Activated T-cell treated with anti-CD3 and anti-CD28 coated beads, Interleukin-2, amount 50 U/mL, for 48 hours (primary cell): ENCODE data around the gene PKIG.

ENCODE experiments used
- DNase-seq, 2 experiments: peaks; one replicate each; pipeline ENCODE4 v3.0.0-alpha.2; 2020

PKIG gene

GRCh38 chr20:44621939-44622338 is 39.6 kb downstream of the PKIG start:
- no peak for DNase-seq

GRCh38 chr20:44622501-44623270 is 40.3 kb downstream of the PKIG start:
- DNase-seq, result no peak

- DNase-seq, result no peak
Observed at GRCh38 chr20:44624152-44624551, 41.8 kb downstream of the PKIG start.

DNA sequence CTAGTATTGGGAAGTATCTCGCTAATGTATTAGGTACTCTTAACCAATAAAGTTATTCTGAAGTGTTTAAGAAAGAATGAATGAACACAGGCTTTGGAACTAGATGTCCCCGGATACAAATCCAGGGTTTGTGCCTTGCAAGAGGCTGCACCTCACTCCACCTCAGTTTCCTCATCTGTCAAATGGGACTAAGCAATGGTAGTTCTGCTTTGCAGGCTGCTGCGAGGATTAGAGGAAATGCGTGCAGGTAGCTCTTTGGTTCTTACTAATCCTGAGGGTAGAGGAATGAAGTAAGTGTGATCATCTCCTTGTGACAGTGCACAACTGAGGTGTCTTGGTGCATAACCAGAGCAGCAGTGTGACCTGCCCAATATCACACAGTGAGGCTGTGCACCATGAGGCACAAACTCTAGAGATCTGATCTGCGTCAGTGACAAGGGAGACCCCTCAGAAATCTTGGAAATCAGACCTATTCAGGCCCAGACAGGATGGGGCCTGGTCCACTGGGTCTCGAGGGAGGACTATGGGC is 42.4 kb downstream of the PKIG start:
- DNase-seq, result no peak

- no peak for DNase-seq
Observed at GRCh38 chr20:44625361-44625760, 43.0 kb downstream of the PKIG start.

- DNase-seq, result no peak
Observed at GRCh38 chr20:44626278-44626677, 43.9 kb downstream of the PKIG start.

DNA sequence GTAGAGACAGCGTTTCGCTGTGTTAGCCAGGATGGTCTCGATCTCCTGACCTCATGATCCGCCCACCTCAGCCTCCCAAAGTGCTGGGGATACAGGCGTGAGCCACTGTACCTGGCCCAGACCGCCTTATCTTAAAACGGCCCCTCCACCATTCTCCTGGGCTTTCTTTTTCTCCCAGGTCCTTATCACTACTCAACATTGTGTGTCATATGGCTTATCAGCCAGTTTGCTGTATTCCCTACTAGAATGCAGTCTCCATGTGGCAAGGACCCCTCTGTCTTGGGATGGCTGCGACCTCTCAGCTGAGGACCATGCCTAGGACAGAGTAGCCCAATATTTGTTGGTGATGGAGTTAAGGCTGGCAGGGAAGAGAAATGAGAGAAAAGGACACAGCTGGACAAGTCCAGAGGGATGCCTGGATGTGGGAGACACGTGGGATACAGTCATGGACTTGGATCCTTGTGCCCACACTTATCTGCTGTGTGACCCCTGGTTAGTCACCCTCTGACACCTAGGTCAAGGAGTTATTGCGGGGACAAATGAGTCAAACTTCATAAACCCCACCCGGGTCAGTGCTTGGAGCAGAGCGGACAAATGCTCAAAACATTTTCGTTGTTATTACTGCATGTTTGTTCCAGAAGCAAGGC is 45.1 kb downstream of the PKIG start:
- no peak for DNase-seq

- no peak for DNase-seq
Observed at GRCh38 chr20:44629017-44629385, 46.6 kb downstream of the PKIG start.

DNA sequence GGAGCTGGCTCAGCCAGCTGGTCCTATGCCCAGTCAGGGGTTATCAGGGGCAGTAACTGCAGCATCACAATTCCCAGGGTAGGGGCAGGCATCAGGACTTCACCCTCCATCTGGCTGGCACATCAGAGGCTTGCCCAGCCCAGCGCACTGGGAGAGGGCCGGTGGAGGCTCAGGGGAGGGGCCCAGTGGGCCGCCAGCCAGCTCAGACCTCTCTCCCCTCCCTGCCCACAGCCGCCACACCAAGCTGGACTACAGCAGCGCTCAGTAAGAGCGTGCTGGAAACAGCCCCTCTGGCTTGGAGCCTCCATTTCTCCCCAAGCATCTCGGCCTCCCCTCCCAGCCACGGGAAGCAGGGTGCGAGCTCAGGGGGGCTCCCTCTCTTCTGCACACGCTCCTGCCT is 47.2 kb downstream of the PKIG start:
- no peak for DNase-seq

- DNase-seq, result no peak
Observed at GRCh38 chr20:44630297-44630696, 47.9 kb downstream of the PKIG start.

DNA sequence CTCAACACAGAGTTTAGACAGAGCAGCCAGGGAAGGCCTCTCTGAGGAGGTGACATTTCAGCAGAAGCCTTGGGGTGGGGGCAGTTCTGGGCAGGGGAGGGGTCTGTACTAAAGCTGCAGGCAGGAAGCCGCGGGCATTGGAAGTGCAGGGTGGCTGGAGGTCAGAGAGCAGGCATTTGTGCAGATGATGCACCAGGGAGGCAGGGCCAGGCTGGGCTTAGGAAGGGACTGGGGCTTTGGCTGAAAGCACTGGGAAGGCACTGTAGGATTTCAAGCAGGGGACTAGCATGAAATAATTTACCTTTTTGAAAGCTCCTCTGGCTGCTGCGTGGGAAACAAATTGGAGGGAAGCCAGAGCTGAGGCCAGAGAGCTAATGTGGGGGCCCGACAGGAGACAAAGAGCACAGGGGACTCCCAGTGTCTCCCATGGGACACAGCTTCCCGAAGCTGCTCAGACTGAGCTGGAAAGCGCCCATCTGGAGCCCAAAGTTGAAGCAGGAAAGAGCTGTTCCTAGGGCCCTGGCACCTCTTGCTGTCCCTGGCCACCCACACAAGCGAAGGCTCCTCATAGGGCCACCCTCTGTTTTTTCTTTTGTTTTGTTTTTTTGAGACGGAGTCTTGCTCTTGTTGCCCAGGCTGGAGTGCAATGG is 49.8 kb downstream of the PKIG start:
- no peak for DNase-seq

- DNase-seq, result no peak
Observed at GRCh38 chr20:44633187-44633810, 50.9 kb downstream of the PKIG start.

- no peak for DNase-seq
Observed at GRCh38 chr20:44633872-44634600, 51.7 kb downstream of the PKIG start.

GRCh38 chr20:44635877-44636276 is 53.5 kb downstream of the PKIG start:
- no peak for DNase-seq

- no peak for DNase-seq
Observed at GRCh38 chr20:44637042-44637441, 54.7 kb downstream of the PKIG start.

DNA sequence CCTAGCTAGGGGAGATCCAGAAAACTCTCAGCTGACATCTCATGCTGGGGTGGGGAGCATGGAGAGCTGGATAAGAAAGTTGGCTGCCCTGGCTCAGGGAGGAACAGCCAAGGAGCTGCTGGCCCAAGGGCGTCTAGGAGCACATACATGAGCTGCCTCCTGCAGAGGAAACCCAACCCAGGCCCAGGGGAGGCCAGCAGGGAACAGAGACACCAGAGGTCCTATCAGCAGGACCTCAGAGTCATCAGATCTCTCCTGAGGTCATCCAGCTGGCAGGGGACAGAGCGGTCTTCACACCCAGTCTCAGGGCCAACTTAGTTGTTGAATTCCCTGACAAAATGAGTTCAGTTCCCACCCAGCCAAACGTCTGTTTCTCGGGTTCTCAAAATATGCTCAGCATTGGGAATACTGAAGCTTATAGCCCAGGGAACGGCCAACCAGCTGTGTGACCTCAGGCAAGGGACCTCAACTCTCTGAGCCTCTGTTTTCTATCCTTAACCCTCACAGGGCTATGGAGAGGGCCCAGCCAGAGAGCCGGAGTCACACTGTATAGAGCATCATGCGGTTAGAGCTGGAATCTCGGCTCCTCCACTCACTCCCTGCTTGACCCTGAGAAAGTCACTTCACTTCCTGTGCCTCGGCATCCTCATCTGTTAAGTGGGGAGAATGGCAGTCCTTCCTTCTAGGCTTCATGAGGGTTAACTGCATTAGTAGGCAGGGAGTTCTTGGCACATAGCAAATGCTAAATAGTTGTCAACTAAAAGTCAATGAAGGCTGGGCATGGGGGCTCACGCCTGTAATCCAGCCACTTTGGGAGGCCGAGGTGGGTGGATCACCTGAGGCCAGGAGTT is 55.4 kb downstream of the PKIG start:
- no peak for DNase-seq

DNA sequence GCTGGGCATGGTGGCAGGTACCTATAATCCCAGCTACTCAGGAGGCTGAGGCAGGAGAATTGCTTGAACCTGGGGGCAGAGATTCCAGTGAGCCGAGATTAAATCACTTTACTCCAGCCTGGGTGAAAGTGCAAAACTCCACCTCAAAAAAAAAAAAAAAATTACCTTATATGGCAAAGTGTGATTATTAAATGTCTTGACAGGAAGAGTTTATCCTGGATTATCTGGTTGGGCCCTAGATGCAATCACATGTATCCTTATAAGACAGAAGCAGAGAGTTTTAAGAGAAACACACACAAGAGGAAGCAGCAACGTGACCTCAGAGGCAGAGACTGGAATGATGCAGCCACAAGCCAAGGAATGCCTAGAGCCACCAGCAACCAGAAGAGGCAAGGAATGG is 58.1 kb downstream of the PKIG start:
- DNase-seq, result no peak

DNA sequence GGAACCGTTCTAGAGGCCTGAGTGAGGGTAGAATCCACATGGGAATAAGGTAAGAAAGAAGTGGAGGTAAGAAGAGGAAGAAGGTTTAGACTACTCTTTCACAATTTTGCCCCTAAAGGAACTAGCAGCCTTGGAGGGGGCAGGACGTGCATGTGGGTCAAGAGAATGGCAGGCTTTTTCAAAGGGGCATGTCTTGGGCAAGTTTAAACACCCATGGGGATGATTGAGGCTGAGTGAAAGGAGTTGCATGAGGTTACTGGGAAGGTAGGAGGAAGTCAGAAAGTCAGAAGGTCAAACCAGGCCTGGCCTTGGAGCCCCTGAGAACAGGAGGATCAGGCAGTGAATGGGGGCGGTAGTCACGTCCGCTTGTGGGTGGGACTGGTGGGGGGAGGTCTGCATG is 58.9 kb downstream of the PKIG start:
- no peak for DNase-seq

GRCh38 chr20:44642203-44643153 is 60.1 kb downstream of the PKIG start:
- DNase-seq, result peak; percentile 28 to 47

GRCh38 chr20:44643154-44643519 is 60.8 kb downstream of the PKIG start:
- DNase-seq, result no peak
